Measurements from ENCODE around the gene MPG. TPM values are rescaled to one million over a fixed set of nuclear protein-coding genes. Genes with fewer than 3 reads are reported as not detected.
"Not testable (repeated sequence)": the region's sequence is repeated elsewhere in the genome, so short reads cannot be mapped to it uniquely, and the experiment has no call there.

MPG gene
- total RNA-seq, 1 experiment from 2014 or later: 62.8 TPM

DNA sequence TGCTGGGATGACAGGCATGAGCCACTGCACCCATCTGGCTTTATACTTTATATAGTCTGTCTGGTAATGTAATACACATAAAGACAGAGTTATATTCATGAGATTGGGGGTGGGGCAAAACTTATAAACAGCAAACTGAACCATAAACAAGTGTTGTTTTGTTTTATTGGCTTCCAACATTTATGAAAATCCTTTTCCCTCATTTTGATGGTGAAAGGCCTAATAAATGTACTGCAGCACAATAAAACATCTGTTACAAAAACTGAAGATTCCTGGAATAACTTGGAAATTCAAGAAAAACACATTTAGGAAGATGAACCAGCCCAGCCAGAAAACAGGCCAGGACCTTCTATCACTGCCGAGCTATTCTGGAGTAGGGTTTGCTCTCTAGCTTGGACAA, 44.3 kb downstream of the MPG start:
- no peak overlapping the region for H3K4me3 Mint-ChIP-seq (ENCODE audit: unreplicated experiment)
- BruUV-seq (replicated peaks): no TSS peak
- no peaks in the 10 kb centered on the region for H3K27me3 Mint-ChIP-seq (ENCODE audit: insufficient read depth, unreplicated experiment)
- intact Hi-C loops (cut with micrococcal nuclease): no loop called here
- CTCF ChIA-PET: interaction anchor here (0.7 to 1.4 kb wide), 3 partner anchors 7 to 19 kb away, joined by 3 to 9 read pairs (median 4); no protein-coding TSS in a partner anchor
- peaks cover 41% of the 10 kb centered on the region for H3K36me3 Mint-ChIP-seq (ENCODE audit: insufficient read depth, unreplicated experiment)
- H3K27ac Mint-ChIP-seq (ENCODE audit: low read depth, unreplicated experiment): no peak overlapping the region
- POLR2A ChIA-PET: interaction anchor here (0.9 kb wide), 1 partner anchor 12 kb away, joined by 3 read pairs; no protein-coding TSS in a partner anchor
- H3K9me3 Mint-ChIP-seq (ENCODE audit: unreplicated experiment): no peaks in the 10 kb centered on the region
- no peak for DNase-seq (ENCODE audit: unreplicated experiment)
- TF ChIP-seq, protein P1, sequence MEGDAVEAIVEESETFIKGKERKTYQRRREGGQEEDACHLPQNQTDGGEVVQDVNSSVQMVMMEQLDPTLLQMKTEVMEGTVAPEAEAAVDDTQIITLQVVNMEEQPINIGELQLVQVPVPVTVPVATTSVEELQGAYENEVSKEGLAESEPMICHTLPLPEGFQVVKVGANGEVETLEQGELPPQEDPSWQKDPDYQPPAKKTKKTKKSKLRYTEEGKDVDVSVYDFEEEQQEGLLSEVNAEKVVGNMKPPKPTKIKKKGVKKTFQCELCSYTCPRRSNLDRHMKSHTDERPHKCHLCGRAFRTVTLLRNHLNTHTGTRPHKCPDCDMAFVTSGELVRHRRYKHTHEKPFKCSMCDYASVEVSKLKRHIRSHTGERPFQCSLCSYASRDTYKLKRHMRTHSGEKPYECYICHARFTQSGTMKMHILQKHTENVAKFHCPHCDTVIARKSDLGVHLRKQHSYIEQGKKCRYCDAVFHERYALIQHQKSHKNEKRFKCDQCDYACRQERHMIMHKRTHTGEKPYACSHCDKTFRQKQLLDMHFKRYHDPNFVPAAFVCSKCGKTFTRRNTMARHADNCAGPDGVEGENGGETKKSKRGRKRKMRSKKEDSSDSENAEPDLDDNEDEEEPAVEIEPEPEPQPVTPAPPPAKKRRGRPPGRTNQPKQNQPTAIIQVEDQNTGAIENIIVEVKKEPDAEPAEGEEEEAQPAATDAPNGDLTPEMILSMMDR (IDR thresholded peaks at IDR 0.05; ENCODE audit: unreplicated experiment): no peak
- no peaks in the 10 kb centered on the region for H3K4me1 Mint-ChIP-seq (ENCODE audit: insufficient read depth, unreplicated experiment)

DNA sequence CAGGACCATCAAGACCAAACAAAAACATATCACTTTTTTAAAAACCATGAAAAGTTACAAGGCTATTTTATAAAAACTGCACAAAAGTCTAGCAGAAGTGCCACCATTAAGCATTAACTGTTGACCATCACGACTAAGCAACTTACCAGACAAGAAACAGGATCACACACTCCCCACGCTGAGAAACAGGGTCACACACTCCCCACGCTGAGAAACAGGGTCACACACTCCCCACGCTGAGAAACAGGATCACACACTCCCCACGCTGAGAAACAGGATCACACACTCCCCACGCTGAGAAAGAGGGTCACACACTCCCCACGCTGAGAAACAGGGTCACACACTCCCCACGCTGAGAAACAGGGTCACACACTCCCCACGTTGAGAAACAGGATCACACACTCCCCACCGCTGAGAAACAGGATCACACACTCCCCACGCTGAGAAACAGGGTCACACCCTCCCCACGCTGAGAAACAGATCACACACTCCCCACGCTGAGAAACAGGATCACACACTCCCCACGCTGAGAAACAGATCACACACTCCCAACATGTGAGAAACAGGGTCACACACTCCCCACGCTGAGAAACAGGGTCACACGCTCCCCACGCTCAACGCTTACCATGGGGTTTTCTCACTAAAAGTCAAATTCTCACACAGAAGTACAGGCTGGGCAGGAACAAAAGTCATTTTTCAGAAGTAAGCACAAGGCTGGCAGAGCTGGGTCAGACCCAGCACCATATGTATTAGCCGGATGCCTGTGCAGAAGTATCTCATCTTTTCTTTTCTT, 45.7 kb downstream of the MPG start:
- H3K4me3 Mint-ChIP-seq (ENCODE audit: unreplicated experiment); BruUV-seq (replicated peaks); H3K27ac Mint-ChIP-seq (ENCODE audit: low read depth, unreplicated experiment); intact Hi-C loops (cut with micrococcal nuclease); H3K4me1 Mint-ChIP-seq (ENCODE audit: insufficient read depth, unreplicated experiment); DNase-seq (ENCODE audit: unreplicated experiment); H3K9me3 Mint-ChIP-seq (ENCODE audit: unreplicated experiment); H3K27me3 Mint-ChIP-seq (ENCODE audit: insufficient read depth, unreplicated experiment); POLR2A ChIA-PET: not testable (repeated sequence)
- CTCF ChIA-PET: interaction anchor here (1.4 to 2.2 kb wide), 2 partner anchors 16 to 17 kb away, joined by 9 read pairs; no protein-coding TSS in a partner anchor
- H3K36me3 Mint-ChIP-seq (ENCODE audit: insufficient read depth, unreplicated experiment): peaks cover 43% of the 10 kb centered on the region

DNA sequence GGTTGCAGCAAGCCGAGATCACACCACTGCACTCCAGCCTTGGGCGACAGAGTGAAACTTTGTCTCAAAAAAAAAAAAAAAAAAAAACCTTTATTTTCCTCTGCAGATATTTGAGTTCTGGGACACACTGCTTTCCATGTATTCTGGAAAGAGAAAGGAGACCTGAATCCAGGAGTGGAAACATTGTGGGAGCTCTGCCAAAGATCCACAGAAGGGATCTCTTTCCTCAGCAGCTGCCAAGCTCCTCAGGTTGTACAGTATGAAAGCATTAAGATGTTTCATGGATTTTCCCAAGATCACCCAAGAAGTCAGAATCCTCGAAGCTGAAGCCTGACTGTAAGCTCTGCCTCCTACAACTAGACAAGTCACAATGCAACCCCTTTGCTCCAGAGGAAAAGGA, 47.0 kb downstream of the MPG start:
- no peaks in the 10 kb centered on the region for H3K9me3 Mint-ChIP-seq (ENCODE audit: unreplicated experiment)
- BruUV-seq (replicated peaks): no TSS peak
- TF ChIP-seq, protein P1 (IDR thresholded peaks at IDR 0.05; ENCODE audit: unreplicated experiment): no peak
- ChIA-PET CTCF (interaction anchor here (0.5 to 2.2 kb wide), 2 partner anchors 17 to 240 kb away, joined by 3 to 9 read pairs; no protein-coding TSS in a partner anchor), POLR2A (no interaction called here)
- peaks cover 40% of the 10 kb centered on the region for H3K36me3 Mint-ChIP-seq (ENCODE audit: insufficient read depth, unreplicated experiment)
- H3K4me3 Mint-ChIP-seq (ENCODE audit: unreplicated experiment): no peak overlapping the region
- DNase-seq (ENCODE audit: unreplicated experiment): no peak
- intact Hi-C loops (cut with micrococcal nuclease): no loop called here
- no peaks in the 10 kb centered on the region for H3K27me3 Mint-ChIP-seq (ENCODE audit: insufficient read depth, unreplicated experiment)
- H3K4me1 Mint-ChIP-seq (ENCODE audit: insufficient read depth, unreplicated experiment): no peaks in the 10 kb centered on the region
- H3K27ac Mint-ChIP-seq (ENCODE audit: low read depth, unreplicated experiment): no peak overlapping the region

DNA sequence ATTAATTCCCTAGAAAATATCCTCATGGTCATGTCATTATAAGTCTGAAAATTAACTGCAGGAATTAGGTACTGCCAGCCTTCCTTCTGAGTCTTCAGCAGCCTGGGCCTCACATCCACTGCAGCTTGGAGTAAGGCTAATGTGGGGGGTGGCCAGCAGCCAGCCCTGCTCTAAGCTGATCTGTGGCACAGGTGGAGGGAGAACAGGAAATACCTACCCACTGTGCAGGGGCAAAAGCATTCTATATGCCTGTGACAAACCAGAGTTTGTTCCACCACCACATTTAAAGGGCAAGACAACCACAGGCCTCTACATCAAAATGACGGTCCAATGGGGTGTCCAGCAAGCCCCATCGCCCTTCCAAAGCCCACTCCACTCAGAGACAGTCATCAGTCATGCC, 51.0 kb downstream of the MPG start:
- no peaks in the 10 kb centered on the region for H3K9me3 Mint-ChIP-seq (ENCODE audit: unreplicated experiment)
- DNase-seq (ENCODE audit: unreplicated experiment): no peak
- intact Hi-C loops (cut with micrococcal nuclease): no loop called here
- H3K4me3 Mint-ChIP-seq (ENCODE audit: unreplicated experiment): no peak overlapping the region
- TF ChIP-seq, protein P1 (IDR thresholded peaks at IDR 0.05; ENCODE audit: unreplicated experiment): no peak
- H3K36me3 Mint-ChIP-seq (ENCODE audit: insufficient read depth, unreplicated experiment): peaks cover 24% of the 10 kb centered on the region
- CTCF ChIA-PET: interaction anchor here (0.6 to 0.7 kb wide), 2 partner anchors 7 to 24 kb away, joined by 3 to 4 read pairs; no protein-coding TSS in a partner anchor
- no TSS peak for BruUV-seq (replicated peaks)
- H3K4me1 Mint-ChIP-seq (ENCODE audit: insufficient read depth, unreplicated experiment): peaks cover 7% of the 10 kb centered on the region
- H3K27ac Mint-ChIP-seq (ENCODE audit: low read depth, unreplicated experiment): no peak overlapping the region
- no peaks in the 10 kb centered on the region for H3K27me3 Mint-ChIP-seq (ENCODE audit: insufficient read depth, unreplicated experiment)
- POLR2A ChIA-PET: interaction anchor here (0.6 kb wide), 1 partner anchor 28 kb away, joined by 3 read pairs; no protein-coding TSS in a partner anchor

Measured in MCF 10A (cell line).